UCSD-AML1 (cell line): ENCODE measurements around the gene ZNF727.
"Not testable (repeated sequence)": the region's sequence is repeated elsewhere in the genome, so short reads cannot be mapped to it uniquely, and the experiment has no call there.

Experiments
- DNase-seq: peaks from one replicate; lab custom pipeline; 2025; ENCODE audit not compliant: unreplicated experiment; lab: John Stamatoyannopoulos, UW

Gene ZNF727

DNA sequence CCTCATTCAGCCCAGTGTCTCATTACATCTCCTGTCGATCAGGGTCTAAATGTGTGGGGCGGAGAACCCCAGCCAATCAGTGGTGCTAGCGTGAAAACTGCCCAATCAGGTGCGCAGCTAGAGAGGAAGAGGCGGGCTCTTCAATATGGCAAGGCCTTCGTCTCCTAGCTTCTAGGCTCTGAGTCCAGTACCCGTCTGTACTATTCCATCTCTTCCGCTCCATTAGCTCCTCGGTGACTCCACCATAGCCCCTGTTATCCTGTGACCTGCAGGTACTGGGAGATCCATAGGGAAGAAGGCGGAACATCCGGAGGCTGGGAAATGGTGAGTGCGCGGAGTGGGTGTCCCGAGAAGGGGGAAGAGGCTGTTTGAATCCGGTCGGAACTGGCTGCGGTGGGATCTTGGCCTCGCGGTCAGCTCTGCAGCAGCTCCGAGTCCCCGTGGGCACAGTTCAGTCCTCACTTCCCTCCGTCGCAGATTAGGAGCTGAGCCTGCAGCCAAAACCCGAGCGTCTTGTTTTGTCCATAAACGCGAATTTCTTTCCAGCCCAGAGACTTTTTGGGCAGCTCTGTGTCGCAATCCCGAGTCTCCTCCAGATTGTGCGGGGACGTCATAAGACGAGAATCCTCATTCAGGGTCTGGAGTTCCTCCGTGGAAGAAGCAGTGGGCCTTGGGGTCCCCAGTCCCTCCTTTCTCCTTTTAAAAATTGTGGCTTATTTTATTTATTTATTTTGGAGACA lies at the start of gene ZNF727:
TSS of gene ZNF727 (plus strand) at position 134 of the 740 bp plus-strand sequence. CDS start at position 322, 188 bp downstream.
- no peak for DNase-seq

DNA sequence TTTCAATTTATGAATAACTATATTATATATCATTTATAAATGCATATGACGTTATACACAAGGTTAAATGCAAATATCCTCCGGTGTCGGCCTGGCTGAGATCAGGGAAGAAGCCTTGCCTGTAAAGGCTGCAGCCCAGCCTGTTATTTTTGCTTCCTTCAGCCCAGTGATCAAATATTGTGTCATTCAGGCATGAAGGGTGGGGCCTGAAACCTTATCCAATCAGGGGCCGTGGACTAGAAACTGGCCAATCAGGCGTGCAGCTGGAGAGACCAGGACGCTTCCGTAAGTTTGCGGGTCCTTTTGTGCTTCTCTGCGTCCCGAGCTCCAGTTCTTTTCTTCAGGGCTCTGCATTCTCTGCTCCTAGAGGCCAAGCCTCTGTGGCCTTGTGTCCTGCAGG lies 46.7 kb upstream of the ZNF727 start, which contains the start of gene ZNF722:
TSS of gene ZNF722 (plus strand) at position 301 of the 400 bp plus-strand sequence. CDS start 113 bp downstream, outside the sequence.
- no peak for DNase-seq

DNA sequence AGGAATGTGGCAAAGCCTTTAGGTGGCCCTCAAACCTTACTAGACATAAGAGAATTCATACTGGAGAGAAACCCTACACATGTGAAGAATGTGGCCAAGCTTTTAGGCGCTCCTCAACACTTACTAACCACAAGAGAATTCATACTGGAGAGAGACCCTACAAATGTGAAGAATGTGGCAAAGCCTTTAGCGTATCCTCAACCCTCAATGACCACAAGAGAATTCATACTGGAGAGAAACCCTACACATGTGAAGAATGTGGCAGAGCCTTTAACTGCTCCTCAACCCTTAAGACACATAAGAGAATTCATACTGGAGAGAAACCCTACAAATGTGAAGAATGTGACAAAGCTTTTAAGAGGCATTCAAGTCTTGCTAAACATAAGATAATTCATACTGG lies 29.7 kb upstream of the ZNF727 start:
- DNase-seq: not testable (repeated sequence)

DNA sequence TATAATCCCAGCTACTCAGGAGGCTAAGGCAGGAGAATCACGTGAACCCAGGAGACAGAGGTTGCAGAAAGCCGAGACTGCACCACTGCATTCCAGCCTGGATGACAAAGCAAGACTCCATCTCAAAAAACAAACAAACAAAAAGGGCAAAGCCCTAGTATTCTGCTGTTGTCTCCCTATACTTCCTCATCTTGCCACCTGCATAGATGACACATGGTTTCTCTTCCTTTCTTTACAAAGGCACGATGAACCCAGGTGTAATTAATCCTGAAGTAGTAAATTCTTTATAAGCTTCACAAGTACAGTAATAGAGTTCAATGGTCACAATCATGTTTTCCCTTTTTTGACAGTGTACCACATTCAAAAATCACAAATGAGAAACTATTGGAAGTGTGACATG lies 9.8 kb upstream of the ZNF727 start:
- no peak for DNase-seq

DNA sequence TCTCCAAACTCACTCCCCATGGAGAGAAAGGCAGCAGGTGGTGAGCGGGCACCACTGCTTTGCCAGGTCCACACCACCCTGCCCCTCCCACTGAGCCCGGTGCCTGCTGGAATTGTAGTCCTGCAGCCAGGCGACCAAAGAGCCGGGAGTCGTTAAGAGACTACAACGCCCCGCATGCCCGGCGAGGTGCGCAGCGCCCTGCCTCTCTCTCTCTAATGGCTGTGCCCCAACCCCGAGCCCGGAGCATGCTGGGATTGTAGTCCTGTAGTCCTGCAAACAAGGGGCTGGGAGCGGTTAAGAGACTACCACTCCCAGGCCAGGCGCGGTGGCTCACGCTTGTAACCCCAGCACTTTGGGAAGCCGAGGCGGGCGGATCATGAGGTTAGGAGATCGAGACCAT lies 8.1 kb upstream of the ZNF727 start:
- no peak for DNase-seq

DNA sequence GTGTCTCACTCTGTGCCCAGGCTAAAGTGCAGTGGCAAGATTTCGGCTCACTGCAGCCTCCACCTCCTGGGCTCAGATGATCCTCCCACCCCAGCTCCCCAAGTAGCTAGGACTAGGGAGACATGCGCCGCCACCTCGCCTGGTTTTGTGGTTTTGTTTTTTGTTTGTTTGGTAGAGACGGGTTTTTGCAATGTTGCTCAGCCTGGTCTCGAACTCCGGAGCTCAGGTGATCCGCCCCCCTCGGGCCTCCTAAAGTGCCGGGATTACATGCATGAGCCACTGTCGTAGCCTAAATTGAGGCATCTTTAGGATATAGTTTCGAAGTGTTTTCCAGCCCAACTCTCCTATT lies 781 bp downstream of the ZNF727 start:
- DNase-seq: no peak

DNA sequence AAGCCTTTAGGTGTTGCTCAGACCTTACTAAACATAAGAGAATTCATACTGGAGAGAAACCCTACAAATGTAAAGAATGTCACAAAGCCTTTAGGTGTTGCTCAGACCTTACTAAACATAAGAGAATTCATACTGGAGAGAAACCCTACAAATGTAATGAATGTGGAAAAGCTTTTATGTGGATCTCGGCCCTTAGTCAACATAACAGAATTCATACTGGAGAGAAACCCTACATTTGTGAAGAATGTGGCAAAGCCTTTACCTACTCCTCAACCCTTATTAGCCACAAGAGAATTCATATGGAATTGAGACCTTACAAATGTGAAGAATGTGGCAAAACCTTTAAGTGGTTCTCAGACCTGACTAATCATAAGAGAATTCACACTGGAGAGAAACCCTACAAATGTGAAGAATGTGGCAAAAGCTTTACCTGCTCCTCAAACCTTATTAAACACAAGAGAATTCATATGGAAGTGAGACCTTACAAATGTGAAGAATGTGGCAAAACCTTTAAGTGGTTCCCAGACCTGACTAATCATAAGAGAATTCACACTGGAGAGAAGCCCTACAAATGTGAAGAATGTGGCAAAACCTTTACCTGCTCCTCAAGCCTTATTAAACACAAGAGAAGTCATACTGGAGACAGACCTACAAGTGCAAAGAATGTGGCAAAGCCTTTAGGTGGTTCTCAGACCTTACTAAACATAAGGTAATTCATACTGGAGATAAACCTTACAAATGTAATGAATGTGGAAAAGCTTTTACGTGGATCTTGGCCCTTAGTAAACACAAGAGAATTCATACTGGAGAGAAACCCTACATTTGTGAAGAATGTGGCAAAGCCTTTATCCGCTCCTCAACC lies 32.8 kb downstream of the ZNF727 start:
- DNase-seq: not testable (repeated sequence)

DNA sequence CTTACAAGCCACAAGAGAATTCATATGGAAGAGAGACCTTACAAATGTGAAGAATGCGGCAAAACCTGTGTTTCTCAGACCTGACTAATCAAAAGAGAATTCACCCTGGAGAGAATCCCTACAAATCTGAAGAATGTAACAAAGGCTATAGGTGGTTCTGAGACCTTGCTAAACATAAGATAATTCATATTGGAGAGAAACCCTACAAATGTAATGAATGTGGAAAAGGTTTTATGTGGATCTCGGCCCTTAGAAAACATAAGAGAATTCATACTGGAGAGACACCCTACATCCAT lies 33.4 kb downstream of the ZNF727 start:
- no peak for DNase-seq

DNA sequence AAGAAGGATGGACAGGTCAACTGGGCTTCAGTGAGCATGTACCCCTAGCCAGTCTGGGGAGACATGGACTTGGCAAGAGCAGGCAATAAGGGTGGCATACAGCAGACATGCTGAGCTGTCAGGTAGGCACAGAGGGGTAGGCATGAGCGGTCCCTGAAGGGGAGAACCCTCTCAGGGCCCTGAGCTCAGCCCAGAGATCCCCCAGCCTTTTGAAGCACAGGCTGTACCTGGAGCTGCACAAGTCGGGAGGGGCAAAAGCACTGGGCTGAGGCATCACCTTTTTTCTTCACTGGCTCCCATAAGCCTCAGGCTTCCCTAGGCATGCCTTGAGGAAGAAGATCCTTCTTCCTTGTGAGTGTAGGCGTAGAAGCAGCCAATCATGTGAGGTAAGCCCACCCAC lies 42.3 kb downstream of the ZNF727 start:
- DNase-seq: no peak

DNA sequence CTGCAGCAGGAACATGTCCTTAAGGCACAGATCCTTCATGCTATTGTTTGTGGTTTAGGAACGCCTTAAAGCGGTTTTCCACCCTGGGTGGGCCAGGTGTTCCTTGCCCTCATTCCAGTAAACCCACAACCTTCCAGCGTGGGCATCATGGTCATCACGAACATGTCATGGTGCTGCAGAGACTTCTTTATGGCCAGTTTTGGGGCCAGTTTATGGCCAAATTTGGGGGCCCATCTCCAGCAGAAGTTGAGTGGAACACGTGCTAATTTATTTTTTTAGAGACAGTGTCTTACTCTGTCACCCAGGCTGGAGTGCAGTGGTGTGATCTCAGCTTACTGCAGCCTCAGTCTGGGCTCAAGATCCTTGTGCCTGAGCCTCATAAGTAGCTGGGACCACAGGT lies 43.6 kb downstream of the ZNF727 start:
- DNase-seq: not testable (repeated sequence)
